BLaER1 treated with 17β-estradiol and CSF1 and Interleukin-3, amounts not matched to agents 10 nM and 100 nM (cell line): ENCODE measurements around the gene IL6.
"Not testable (repeated sequence)": the region's sequence is repeated elsewhere in the genome, so short reads cannot be mapped to it uniquely, and the experiment has no call there.

ENCODE experiments used
- H3K27ac ChIP-seq, 11 experiments: shearing (Covaris generic); formaldehyde crosslinking; 2 replicates each; pipeline ENCODE4 v1.8.1; 2022
- H3K27me3 ChIP-seq, 11 experiments: shearing (Covaris generic); formaldehyde crosslinking; 2 replicates each; pipeline ENCODE4 v1.8.1; 2022
- H3K36me3 ChIP-seq, 11 experiments: shearing (Covaris generic); formaldehyde crosslinking; 2 replicates each; pipeline ENCODE4 v1.8.1; 2022
- H3K4me1 ChIP-seq, 10 experiments: shearing (Covaris generic); formaldehyde crosslinking; 2 replicates each; pipeline ENCODE4 v1.8.1; 2022
- H3K4me2 ChIP-seq, 11 experiments: shearing (Covaris generic); formaldehyde crosslinking; 2 replicates each; pipeline ENCODE4 v1.8.1; 2022
- H3K4me3 ChIP-seq, 10 experiments: shearing (Covaris generic); formaldehyde crosslinking; 2 replicates each; pipeline ENCODE4 v1.8.1; 2022
- H3K9ac ChIP-seq, 11 experiments: shearing (Covaris generic); formaldehyde crosslinking; 2 replicates each; pipeline ENCODE4 v1.8.1; 2022
- H3K9me3 ChIP-seq, 11 experiments: shearing (Covaris generic); formaldehyde crosslinking; replicated peaks in 1 of 11; 2 replicates each; pipeline ENCODE4 v1.8.1; 2022
- H4K20me1 ChIP-seq, 11 experiments: shearing (Covaris generic); formaldehyde crosslinking; 2 replicates each; pipeline ENCODE4 v1.8.1; 2022
- Cebpa-rat ChIP-seq, 11 experiments: shearing (Covaris generic); IDR thresholded peaks; 2 replicates each; pipeline ENCODE4 v1.8.1; 2022

Gene IL6

DNA sequence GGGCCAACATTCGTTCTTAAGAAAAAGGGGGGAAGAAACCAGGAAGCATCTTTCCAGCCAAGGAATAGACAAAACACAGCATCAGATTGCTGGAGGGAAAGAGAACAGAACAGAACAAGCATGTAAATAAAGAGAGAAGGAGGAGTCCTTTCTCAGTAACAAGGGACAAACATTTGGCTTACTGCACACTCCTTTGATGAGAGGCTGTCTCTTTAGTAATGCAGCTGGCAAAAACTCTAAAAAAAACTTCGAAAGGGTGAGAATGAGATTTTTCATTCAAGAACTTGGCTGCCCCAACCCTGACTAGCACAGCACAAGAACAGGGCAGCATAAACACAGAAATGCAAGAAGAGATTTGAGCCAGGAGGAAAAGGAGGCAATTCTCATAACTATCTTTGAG, 38.9 kb upstream of the IL6 start:
- TF ChIP-seq Cebpa-rat (IDR thresholded peaks at IDR 0.05), result no peak
- Histone ChIP-seq H3K36me3 (no peaks in the 10 kb centered on the region), H3K9ac (no peak overlapping the region), H4K20me1 (no peaks in the 10 kb centered on the region), H3K4me2 (0 out of 22 replicates have a peak overlapping the region, but pooled peaks of 1 of the 11 experiments have one; percentile 4), H3K27me3 (no peaks in the 10 kb centered on the region), H3K27ac (no peak overlapping the region), H3K4me3 (no peak overlapping the region), H3K9me3 (no peaks in the 10 kb centered on the region), H3K4me1 (peaks cover 9 to 53% (median 10%) of the 10 kb centered on the region in 10 experiments)

- peaks cover under 1 to 48% (median 2%) of the 10 kb centered on the region in 10 experiments; a peak in 17 of 20 replicates for H3K4me1 ChIP-seq
- H3K9me3 ChIP-seq, H3K36me3 ChIP-seq, H3K27me3 ChIP-seq, H3K4me3 ChIP-seq, H4K20me1 ChIP-seq, H3K4me2 ChIP-seq, H3K9ac ChIP-seq, H3K27ac ChIP-seq: not testable (repeated sequence)
These were observed 38.1 kb upstream of the IL6 start for GRCh38 chr7:22688934-22689333.

- no peaks in the 10 kb centered on the region for H3K36me3 ChIP-seq
- H3K27me3 ChIP-seq, result no peaks in the 10 kb centered on the region
- peaks cover 13 to 61% (median 15%) of the 10 kb centered on the region in 10 experiments for H3K4me1 ChIP-seq
- H4K20me1 ChIP-seq, result no peaks in the 10 kb centered on the region
- no peak for TF ChIP-seq Cebpa-rat (IDR thresholded peaks at IDR 0.05)
- peak overlapping the region in 3 of 11 experiments; percentile 17 to 85 (median 85); a peak in 5 of 22 replicates for H3K4me2 ChIP-seq
- no peak overlapping the region for H3K4me3 ChIP-seq
- H3K27ac ChIP-seq, result no peak overlapping the region
- H3K9ac ChIP-seq, result no peak overlapping the region
- no peaks in the 10 kb centered on the region for H3K9me3 ChIP-seq
These were observed 32.3 kb upstream of the IL6 start for GRCh38 chr7:22694597-22695207.

DNA sequence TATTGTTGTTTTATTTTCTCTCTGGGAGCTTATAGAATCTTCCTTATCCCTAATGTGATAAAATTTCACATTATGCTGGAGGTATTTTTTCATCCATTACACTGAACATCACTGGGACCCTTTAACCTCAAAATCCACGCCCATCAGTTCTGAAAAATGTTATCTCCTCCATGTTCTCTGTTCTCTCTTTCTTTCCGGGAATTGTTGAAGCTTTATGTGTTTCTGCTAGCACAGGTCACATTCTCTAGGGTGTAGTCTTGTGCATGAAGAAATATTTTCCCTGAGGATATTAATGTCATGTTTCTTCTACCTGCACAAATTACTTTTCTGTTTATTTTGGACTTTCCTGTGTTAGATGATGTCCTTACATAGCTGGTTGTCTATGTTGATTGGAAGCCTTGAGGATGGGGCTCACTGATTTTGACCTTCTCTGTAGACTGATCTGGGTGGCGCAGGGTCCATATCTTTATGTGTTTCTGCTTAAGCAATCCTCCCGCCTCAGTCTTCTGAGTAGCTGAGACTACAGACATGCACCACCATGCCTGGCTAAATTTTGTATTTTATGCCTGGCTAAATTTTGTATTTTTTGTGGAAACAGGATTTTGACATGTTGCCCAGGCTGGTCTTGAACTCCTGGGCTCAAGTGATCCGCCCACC, 31.4 kb upstream of the IL6 start:
- H4K20me1 ChIP-seq, result no peaks in the 10 kb centered on the region

GRCh38 chr7:22696541-22697228, 30.3 kb upstream of the IL6 start:
- H3K27me3 ChIP-seq, result no peaks in the 10 kb centered on the region
- TF ChIP-seq Cebpa-rat (IDR thresholded peaks at IDR 0.05), result no peak
- peaks cover 14 to 81% (median 29%) of the 10 kb centered on the region in 10 experiments for H3K4me1 ChIP-seq
- no peak overlapping the region for H3K4me3 ChIP-seq
- peak overlapping the region in 3 of 11 experiments; percentile 26 to 75 (median 57); a peak in 4 of 22 replicates for H3K27ac ChIP-seq
- H3K4me2 ChIP-seq, result peak overlapping the region in 3 of 11 experiments; percentile 83 to 85 (median 85); a peak in 6 of 22 replicates
- H3K9me3 ChIP-seq, result no peaks in the 10 kb centered on the region
- H3K9ac ChIP-seq, result peak overlapping the region in 2 of 11 experiments; percentile 38 to 50; a peak in 3 of 22 replicates
- no peaks in the 10 kb centered on the region for H3K36me3 ChIP-seq
- H4K20me1 ChIP-seq, result no peaks in the 10 kb centered on the region

More for the DNA sequence above, 31.4 kb upstream of the IL6 start:
- Histone ChIP-seq H3K27me3 (no peaks in the 10 kb centered on the region), H3K4me1 (peaks cover 14 to 70% (median 22%) of the 10 kb centered on the region in 10 experiments), H3K4me3 (no peak overlapping the region), H3K9ac (no peak overlapping the region), H3K4me2 (peak overlapping the region in 3 of 11 experiments; percentile 29 to 85 (median 85); a peak in 5 of 22 replicates), H3K9me3 (no peaks in the 10 kb centered on the region), H3K36me3 (no peaks in the 10 kb centered on the region), H3K27ac (peak overlapping the region in 1 of 11 experiments; percentile 75; a peak in 1 of 22 replicates)
- no peak for TF ChIP-seq Cebpa-rat (IDR thresholded peaks at IDR 0.05)

- Histone ChIP-seq H3K9ac (peak overlapping the region in 1 of 11 experiments; percentile 66; a peak in 2 of 22 replicates), H3K4me3 (no peak overlapping the region), H3K4me2 (peak overlapping the region in 6 of 11 experiments; percentile 23 to 85 (median 68); a peak in 9 of 22 replicates), H4K20me1 (no peaks in the 10 kb centered on the region), H3K4me1 (peaks cover 14 to 88% (median 29%) of the 10 kb centered on the region in 10 experiments), H3K36me3 (no peaks in the 10 kb centered on the region), H3K27me3 (no peaks in the 10 kb centered on the region), H3K9me3 (no peaks in the 10 kb centered on the region), H3K27ac (peak overlapping the region in 3 of 11 experiments; percentile 57 to 75 (median 64); a peak in 5 of 22 replicates)
- no peak for TF ChIP-seq Cebpa-rat (IDR thresholded peaks at IDR 0.05)
These were observed 29.6 kb upstream of the IL6 start for GRCh38 chr7:22697322-22697859.

- Histone ChIP-seq H3K9me3 (no peaks in the 10 kb centered on the region), H3K4me3 (no peak overlapping the region), H4K20me1 (no peaks in the 10 kb centered on the region), H3K4me2 (peak overlapping the region; percentile 23 to 85 (median 54)), H3K27ac (peak overlapping the region in 4 of 11 experiments; percentile 51 to 75 (median 60); a peak in 7 of 22 replicates), H3K9ac (peak overlapping the region in 3 of 11 experiments; percentile 9 to 66 (median 43); a peak in 3 of 22 replicates), H3K36me3 (no peaks in the 10 kb centered on the region), H3K4me1 (peaks cover 14 to 95% (median 29%) of the 10 kb centered on the region in 10 experiments), H3K27me3 (no peaks in the 10 kb centered on the region)
- no peak for TF ChIP-seq Cebpa-rat (IDR thresholded peaks at IDR 0.05)
These were observed 29.0 kb upstream of the IL6 start for GRCh38 chr7:22697876-22698606.

GRCh38 chr7:22698767-22699166, 28.2 kb upstream of the IL6 start:
- Histone ChIP-seq H3K9me3 (no peaks in the 10 kb centered on the region), H3K27me3 (no peaks in the 10 kb centered on the region), H3K4me3 (no peak overlapping the region), H3K4me2 (peak overlapping the region in 8 of 11 experiments; percentile 23 to 85 (median 64); a peak in 10 of 22 replicates), H3K27ac (peak overlapping the region in 4 of 11 experiments; percentile 51 to 75 (median 59); a peak in 6 of 22 replicates), H3K36me3 (no peaks in the 10 kb centered on the region), H3K4me1 (peaks cover 14 to 99% (median 29%) of the 10 kb centered on the region in 10 experiments), H4K20me1 (no peaks in the 10 kb centered on the region), H3K9ac (0 out of 22 replicates have a peak overlapping the region, but pooled peaks of 1 of the 11 experiments have one; percentile 43)
- TF ChIP-seq Cebpa-rat (IDR thresholded peaks at IDR 0.05), result no peak
